H9 (cell line): Measurements from ENCODE around the gene TEX22. TPM values are rescaled to one million over a fixed set of nuclear protein-coding genes. Genes with fewer than 3 reads are reported as not detected.

Source experiments
- DNase-seq: peaks from one replicate; pipeline ENCODE4 v3.0.0-alpha.2; 2017
- H2AFZ ChIP-seq: one replicate; pipeline ENCODE4 v1.6.1; 2013; ENCODE audit warnings: mild to moderate bottlenecking, low read length, control low read depth, moderate library complexity
- H2AK5ac ChIP-seq: 2 replicates; pipeline ENCODE4 v1.6.1; 2013; ENCODE audit warnings: low read length, control low read depth, mixed read lengths; ENCODE audit not compliant: insufficient read length
- H2BK120ac ChIP-seq: one replicate; pipeline ENCODE4 v1.6.1; 2013; ENCODE audit warnings: low read depth, mild to moderate bottlenecking, low read length, control low read depth, inconsistent platforms; ENCODE audit not compliant: poor library complexity, severe bottlenecking
- H2BK12ac ChIP-seq: 2 replicates; pipeline ENCODE4 v1.6.1; 2013; ENCODE audit warnings: low read length, control low read depth, mixed read lengths, low read depth; ENCODE audit not compliant: insufficient read length
- H2BK15ac ChIP-seq: 2 replicates; pipeline ENCODE4 v1.6.1; 2013; ENCODE audit warnings: low read depth, low read length, control low read depth
- H2BK20ac ChIP-seq: one replicate; pipeline ENCODE4 v1.6.1; 2013; ENCODE audit warnings: low read depth, mild to moderate bottlenecking, low read length, control low read depth, inconsistent platforms; ENCODE audit not compliant: poor library complexity, severe bottlenecking
- H2BK5ac ChIP-seq: 2 replicates; pipeline ENCODE4 v1.6.1; 2013; ENCODE audit warnings: low read length, control low read depth, mixed read lengths; ENCODE audit not compliant: insufficient read length
- H3K14ac ChIP-seq: 2 replicates; pipeline ENCODE4 v1.6.1; 2013; ENCODE audit warnings: low read length, control low read depth; ENCODE audit not compliant: insufficient read depth
- H3K18ac ChIP-seq: 2 replicates; pipeline ENCODE4 v1.6.1; 2013; ENCODE audit warnings: low read depth, mild to moderate bottlenecking, mixed read lengths, low read length, control low read depth; ENCODE audit not compliant: insufficient read length
- H3K23ac ChIP-seq: 2 replicates; pipeline ENCODE4 v1.6.1; 2013; ENCODE audit warnings: low read length, control low read depth, mixed read lengths, low read depth; ENCODE audit not compliant: insufficient read length
- H3K23me2 ChIP-seq: 2 replicates; pipeline ENCODE4 v1.6.1; 2013; ENCODE audit warnings: low read depth, mild to moderate bottlenecking, mixed read lengths, low read length, control low read depth; ENCODE audit not compliant: insufficient read length, poor library complexity, severe bottlenecking
- H3K27ac ChIP-seq: 2 replicates; pipeline ENCODE4 v1.5.1; 2013; ENCODE audit warnings: low read length, control low read depth, mixed read lengths, low read depth; ENCODE audit not compliant: insufficient read length
- H3K27me3 ChIP-seq: 2 replicates; pipeline ENCODE4 v1.6.1; 2013; ENCODE audit warnings: low read length, control low read depth, inconsistent platforms; ENCODE audit not compliant: insufficient read depth
- H3K4ac ChIP-seq: 2 replicates; pipeline ENCODE4 v1.6.1; 2013; ENCODE audit warnings: low read depth, mild to moderate bottlenecking, control low read depth, inconsistent platforms, low read length, moderate library complexity
- H3K4me1 ChIP-seq: 2 replicates; pipeline ENCODE4 v1.6.1; 2013; ENCODE audit warnings: low read length, control low read depth, inconsistent platforms; ENCODE audit not compliant: insufficient read depth
- H3K4me2 ChIP-seq: 2 replicates; pipeline ENCODE4 v1.6.1; 2013; ENCODE audit warnings: low read length, control low read depth, mixed read lengths; ENCODE audit not compliant: insufficient read length, insufficient read depth
- H3K56ac ChIP-seq: 2 replicates; pipeline ENCODE4 v1.6.1; 2013; ENCODE audit warnings: low read depth, mild to moderate bottlenecking, mixed read lengths, low read length, control low read depth; ENCODE audit not compliant: insufficient read length
- H3K79me1 ChIP-seq: 2 replicates; pipeline ENCODE4 v1.6.1; 2013; ENCODE audit warnings: low read depth, mild to moderate bottlenecking, moderate library complexity, low read length, control low read depth, inconsistent platforms; ENCODE audit not compliant: insufficient read depth, poor library complexity, severe bottlenecking
- H3K79me2 ChIP-seq: 2 replicates; pipeline ENCODE4 v1.6.1; 2013; ENCODE audit warnings: low read length, control low read depth, inconsistent platforms; ENCODE audit not compliant: insufficient read depth
- H3K9ac ChIP-seq: 2 replicates; pipeline ENCODE4 v1.6.1; 2013; ENCODE audit warnings: low read length, control low read depth, mixed read lengths; ENCODE audit not compliant: insufficient read length; ENCODE audit errors: extremely low read depth
- H3K9me3 ChIP-seq: one replicate; pipeline ENCODE4 v1.6.1; 2013; ENCODE audit warnings: low read depth, low read length, inconsistent platforms; ENCODE audit not compliant: control insufficient read depth
- H3T11ph ChIP-seq: one replicate; pipeline ENCODE4 v1.6.1; 2013; ENCODE audit warnings: mild to moderate bottlenecking, low read length, control low read depth, inconsistent platforms
- H4K20me1 ChIP-seq: one replicate; pipeline ENCODE4 v1.6.1; 2013; ENCODE audit not compliant: control insufficient read depth, insufficient read length, insufficient read depth
- H4K5ac ChIP-seq: 2 replicates; pipeline ENCODE4 v1.6.1; 2013; ENCODE audit warnings: low read depth, mild to moderate bottlenecking, mixed read lengths, low read length, control low read depth; ENCODE audit not compliant: insufficient read length
- H4K8ac ChIP-seq: replicated peaks from 2 replicates; pipeline ENCODE4 v1.6.1; 2013; ENCODE audit warnings: low read length, control low read depth, mixed read lengths, low read depth; ENCODE audit not compliant: insufficient read length
- H4K91ac ChIP-seq: 2 replicates; pipeline ENCODE4 v1.6.1; 2013; ENCODE audit warnings: low read depth, mild to moderate bottlenecking, moderate library complexity, mixed read lengths, low read length, control low read depth; ENCODE audit not compliant: insufficient read length
- H3K27ac Mint-ChIP-seq, 3 experiments: 2 replicates in 2 of 3; 3 replicates in 1 of 3; pipeline ENCODE4 v1.8.0; 2020 to 2021; ENCODE audit warnings: mixed read lengths in 3 of 3, mild to moderate bottlenecking in 1 of 3, moderate library complexity in 1 of 3
- H3K27me3 Mint-ChIP-seq: 2 replicates; pipeline ENCODE4 v1.8.0; 2021; ENCODE audit warnings: low read depth, mild to moderate bottlenecking, moderate library complexity, mixed read lengths
- H3K36me3 Mint-ChIP-seq, 3 experiments: 2 replicates in 2 of 3; 3 replicates in 1 of 3; pipeline ENCODE4 v1.8.0; 2020 to 2021; ENCODE audit warnings: low read depth in 3 of 3, mixed read lengths in 3 of 3; ENCODE audit not compliant: insufficient read depth in 1 of 3
- H3K4me1 Mint-ChIP-seq, 2 experiments: 2 replicates each; pipeline ENCODE4 v1.8.0; 2020; ENCODE audit warnings: mixed read lengths in 2 of 2
- H3K4me3 Mint-ChIP-seq, 2 experiments: 2 replicates in 1 of 2; 3 replicates in 1 of 2; pipeline ENCODE4 v1.8.0; 2020 to 2021; ENCODE audit warnings: mild to moderate bottlenecking in 2 of 2, mixed read lengths in 2 of 2, moderate library complexity in 1 of 2
- H3K9me3 Mint-ChIP-seq, 2 experiments: 2 replicates in 1 of 2; 3 replicates in 1 of 2; pipeline ENCODE4 v1.8.0; 2020; ENCODE audit warnings: mild to moderate bottlenecking in 2 of 2, mixed read lengths in 2 of 2, moderate library complexity in 1 of 2
- WGBS: extraction: QIAGEN DNeasy Blood & Tissue Kit; methylation state at CpG from one replicate; pipeline ENCODE4 v1.1.7; 2013; ENCODE audit warnings: missing lambda C conversion rate, low lambda C conversion rate, mixed read lengths; ENCODE audit not compliant: insufficient read length; ENCODE audit errors: extremely low coverage; 5-methylcytosine and 5-hydroxymethylcytosine counted together
- total RNA-seq: library from RNA; stranded (reverse); gene quantifications from 2 replicates; pipeline ENCODE4 v1.2.1, GENCODE V29; 2021
- TF ChIP-seq, protein P1 (sequence below): fragments of 200-600 bp; sonication (generic); conservative IDR thresholded peaks from 3 replicates; pipeline ENCODE4 v1.8.0; 2021; ENCODE audit warnings: antibody characterized with exemption, mild to moderate bottlenecking

Gene TEX22
- total RNA-seq, 1 experiment from 2014 or later, result 0.83 TPM

GRCh38 chr14:105413544-105413886, 15.2 kb downstream of the TEX22 start:
- Mint-ChIP-seq H3K27me3 (peaks cover 76% of the 10 kb centered on the region), H3K4me3 (peak overlapping the region in 1 of 2 experiments; percentile 55; a peak in 1 of 5 replicates), H3K4me1 (peaks cover 8 to 28% of the 10 kb centered on the region in 2 experiments), H3K36me3 (peaks cover 5 to 14% (median 13%) of the 10 kb centered on the region in 3 experiments), H3K9me3 (0 out of 5 replicates have a peak, but pooled peaks cover 0 to 3% of the 10 kb centered on the region in 2 experiments), H3K27ac (no peak overlapping the region)
- H3K79me2 ChIP-seq, result 0 out of 2 replicates have a peak, but pooled peaks cover under 1% of the 10 kb centered on the region
- no peak for DNase-seq
- no peak overlapping the region for H3K4ac ChIP-seq
- no peaks in the 10 kb centered on the region for H3K79me1 ChIP-seq
- H3K23ac ChIP-seq, result no peak overlapping the region
- no peak overlapping the region for H2BK120ac ChIP-seq
- no peak overlapping the region for H3K18ac ChIP-seq
- H2BK15ac ChIP-seq, result no peak overlapping the region
- no peak overlapping the region for H2AK5ac ChIP-seq
- TF ChIP-seq, protein P1, sequence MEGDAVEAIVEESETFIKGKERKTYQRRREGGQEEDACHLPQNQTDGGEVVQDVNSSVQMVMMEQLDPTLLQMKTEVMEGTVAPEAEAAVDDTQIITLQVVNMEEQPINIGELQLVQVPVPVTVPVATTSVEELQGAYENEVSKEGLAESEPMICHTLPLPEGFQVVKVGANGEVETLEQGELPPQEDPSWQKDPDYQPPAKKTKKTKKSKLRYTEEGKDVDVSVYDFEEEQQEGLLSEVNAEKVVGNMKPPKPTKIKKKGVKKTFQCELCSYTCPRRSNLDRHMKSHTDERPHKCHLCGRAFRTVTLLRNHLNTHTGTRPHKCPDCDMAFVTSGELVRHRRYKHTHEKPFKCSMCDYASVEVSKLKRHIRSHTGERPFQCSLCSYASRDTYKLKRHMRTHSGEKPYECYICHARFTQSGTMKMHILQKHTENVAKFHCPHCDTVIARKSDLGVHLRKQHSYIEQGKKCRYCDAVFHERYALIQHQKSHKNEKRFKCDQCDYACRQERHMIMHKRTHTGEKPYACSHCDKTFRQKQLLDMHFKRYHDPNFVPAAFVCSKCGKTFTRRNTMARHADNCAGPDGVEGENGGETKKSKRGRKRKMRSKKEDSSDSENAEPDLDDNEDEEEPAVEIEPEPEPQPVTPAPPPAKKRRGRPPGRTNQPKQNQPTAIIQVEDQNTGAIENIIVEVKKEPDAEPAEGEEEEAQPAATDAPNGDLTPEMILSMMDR, result no peak
- H4K20me1 ChIP-seq, result peaks cover 3% of the 10 kb centered on the region
- H3K4me2 ChIP-seq, result no peak overlapping the region
- no peak overlapping the region for H2BK5ac ChIP-seq
- no peak overlapping the region; the same call in 1 of the 2 replicates for H3K14ac ChIP-seq
- no peak overlapping the region for H4K8ac ChIP-seq
- H3K27me3 ChIP-seq, result peaks cover 12% of the 10 kb centered on the region
- no peaks in the 10 kb centered on the region for H3K9me3 ChIP-seq
- no peak overlapping the region for H3K9ac ChIP-seq
- H2BK12ac ChIP-seq, result no peak overlapping the region
- H3T11ph ChIP-seq, result no peak overlapping the region
- no peak overlapping the region for H4K5ac ChIP-seq
- H2AFZ ChIP-seq, result no peak overlapping the region
- no peak overlapping the region for H4K91ac ChIP-seq
- H3K27ac ChIP-seq, result no peak overlapping the region
- no CpG with 5 or more reads among the region's 2 CpGs for WGBS
- no peak overlapping the region for H3K56ac ChIP-seq
- no peak overlapping the region for H2BK20ac ChIP-seq
- peaks cover 8% of the 10 kb centered on the region for H3K23me2 ChIP-seq
- H3K4me1 ChIP-seq, result no peaks in the 10 kb centered on the region
